Upper lobe of right lung (tissue), 1 donor: ENCODE data around the gene ANO2. TPM values are rescaled to one million over a fixed set of nuclear protein-coding genes. Genes with fewer than 3 reads are reported as not detected.

Experiments used
- ATAC-seq: fragments of 200-7000 bp; cut with Tn5 transposase; one replicate; pipeline ENCODE4 v1.9.1; 2020; ENCODE audit warnings: mild to moderate bottlenecking, moderate library complexity
- DNase-seq: peaks from one replicate; pipeline ENCODE4 v3.0.0-alpha.2; 2020
- H3K27ac ChIP-seq: fragments of 200-600 bp; one replicate; pipeline ENCODE4 v1.8.0; 2022
- H3K27me3 ChIP-seq: fragments of 200-600 bp; one replicate; pipeline ENCODE4 v1.8.0; 2022; ENCODE audit warnings: mild to moderate bottlenecking
- H3K36me3 ChIP-seq: fragments of 200-600 bp; one replicate; pipeline ENCODE4 v1.8.0; 2022
- H3K4me1 ChIP-seq: fragments of 200-600 bp; one replicate; pipeline ENCODE4 v1.8.0; 2022
- H3K4me3 ChIP-seq: fragments of 200-600 bp; one replicate; pipeline ENCODE4 v1.8.0; 2022; ENCODE audit warnings: mild to moderate bottlenecking
- H3K9me3 ChIP-seq: fragments of 200-600 bp; one replicate; pipeline ENCODE4 v1.8.0; 2022
- CTCF ChIP-seq: fragments of 200-600 bp; IDR thresholded peaks from one replicate; pipeline ENCODE4 v1.8.0; 2022; ENCODE audit warnings: antibody characterized with exemption
- intact Hi-C: fragments of 100-400 bp; cut with DNase I; formaldehyde crosslinking; loops from one replicate; pipeline ENCODE4 v1.11.0; 2022
- total RNA-seq: library from RNA; stranded (reverse); fragmentation: NEBNext Ultra II Directional; extraction: Animal tissue kit (Norgen Biotek cat#: 25700); gene quantifications from one replicate; pipeline ENCODE4 v1.2.1, GENCODE V29; 2021
- donor health status: DM: no; HTN: yes; CAD: no; lungs with severe emphysema.

ANO2 gene
- total RNA-seq, 1 donor from 2014 or later, result 36.8 TPM

GRCh38 chr12:5908251-5908650 is 36.8 kb downstream of the ANO2 start:
- H3K27me3 ChIP-seq, result no peaks in the 10 kb centered on the region
- no peak overlapping the region for H3K27ac ChIP-seq
- no peak for DNase-seq
- no peak for TF ChIP-seq CTCF
- no peak overlapping the region for H3K4me3 ChIP-seq
- ATAC-seq, result no peak
- H3K36me3 ChIP-seq, result no peaks in the 10 kb centered on the region
- intact Hi-C loops, result no loop called here
- no peaks in the 10 kb centered on the region for H3K4me1 ChIP-seq
- no peaks in the 10 kb centered on the region for H3K9me3 ChIP-seq

- H3K36me3 ChIP-seq, result no peaks in the 10 kb centered on the region
- no peak for TF ChIP-seq CTCF
- no peaks in the 10 kb centered on the region for H3K9me3 ChIP-seq
- H3K4me3 ChIP-seq, result no peak overlapping the region
- ATAC-seq (no peak), DNase-seq (no peak)
- H3K27ac ChIP-seq, result no peak overlapping the region
- H3K4me1 ChIP-seq, result no peaks in the 10 kb centered on the region
- intact Hi-C loops, result no loop called here
- H3K27me3 ChIP-seq, result no peaks in the 10 kb centered on the region
Measured at GRCh38 chr12:5907807-5908206, 37.3 kb downstream of the ANO2 start.

- Histone ChIP-seq H3K9me3 (no peaks in the 10 kb centered on the region), H3K27ac (no peak overlapping the region), H3K4me1 (no peaks in the 10 kb centered on the region), H3K4me3 (no peak overlapping the region), H3K27me3 (no peaks in the 10 kb centered on the region), H3K36me3 (no peaks in the 10 kb centered on the region)
- intact Hi-C loops, result no loop called here
- DNase-seq (no peak), ATAC-seq (no peak)
- no peak for TF ChIP-seq CTCF
Measured at GRCh38 chr12:5905757-5906156, 39.3 kb downstream of the ANO2 start.

- no peaks in the 10 kb centered on the region for H3K36me3 ChIP-seq
- peak; percentile 34 for DNase-seq
- no peak for ATAC-seq
- no peaks in the 10 kb centered on the region for H3K4me1 ChIP-seq
- H3K9me3 ChIP-seq, result no peaks in the 10 kb centered on the region
- H3K4me3 ChIP-seq, result no peak overlapping the region
- TF ChIP-seq CTCF, result no peak
- H3K27ac ChIP-seq, result no peak overlapping the region
- H3K27me3 ChIP-seq, result peaks cover under 1% of the 10 kb centered on the region
- intact Hi-C loops, result no loop called here
Measured at GRCh38 chr12:5904969-5905368, 40.1 kb downstream of the ANO2 start.

GRCh38 chr12:5904441-5904840 is 40.6 kb downstream of the ANO2 start:
- no peak for TF ChIP-seq CTCF
- no peak for ATAC-seq
- Histone ChIP-seq H3K9me3 (no peaks in the 10 kb centered on the region), H3K27ac (no peak overlapping the region), H3K4me3 (no peak overlapping the region), H3K4me1 (no peaks in the 10 kb centered on the region), H3K36me3 (no peaks in the 10 kb centered on the region), H3K27me3 (peaks cover 6% of the 10 kb centered on the region)
- intact Hi-C loops, result no loop called here
- DNase-seq, result peak; percentile 49

GRCh38 chr12:5902736-5903135 is 42.3 kb downstream of the ANO2 start:
- Histone ChIP-seq H3K9me3 (no peaks in the 10 kb centered on the region), H3K27ac (no peak overlapping the region), H3K4me3 (no peak overlapping the region), H3K36me3 (no peaks in the 10 kb centered on the region), H3K27me3 (peaks cover 8% of the 10 kb centered on the region), H3K4me1 (no peaks in the 10 kb centered on the region)
- no peak for DNase-seq
- intact Hi-C loops, result no loop called here
- ATAC-seq, result no peak
- TF ChIP-seq CTCF, result no peak
